Measurements from ENCODE around the gene BOLA2B.
"Not testable (repeated sequence)": the region's sequence is repeated elsewhere in the genome, so short reads cannot be mapped to it uniquely, and the experiment has no call there.

BOLA2B gene

GRCh38 chr16:30193615-30194014 lies at the start of gene BOLA2B, which contains the start of gene SLX1A:
Gene BOLA2B (minus strand): TSS chr16:30193666. CDS start chr16:30193595, 71 bp downstream.
Gene SLX1A (plus strand): TSS chr16:30193875. CDS start chr16:30194085, 210 bp downstream.
- not testable (repeated sequence) for DNase-seq

DNA sequence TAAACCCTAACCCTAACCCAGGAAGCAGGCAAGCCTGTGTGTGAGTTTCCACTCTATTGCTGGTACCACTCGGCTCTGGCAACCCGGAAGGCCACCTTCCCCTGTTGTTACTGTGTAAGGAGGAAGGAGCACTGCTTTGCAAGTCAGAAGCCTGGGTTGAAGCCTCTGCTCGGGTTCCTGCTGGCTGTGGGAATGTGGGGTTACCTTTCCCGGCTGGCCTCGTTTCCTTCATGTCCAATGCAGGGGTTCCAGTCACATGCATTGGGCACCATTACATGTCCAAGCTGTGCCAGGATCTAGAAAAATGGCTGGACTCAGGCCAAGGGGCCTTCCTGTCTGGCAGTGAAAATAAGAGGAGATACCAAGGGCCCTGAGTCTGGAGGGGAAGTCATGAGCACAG lies 23.6 kb upstream of the BOLA2B start:
- DNase-seq, result not testable (repeated sequence)

DNA sequence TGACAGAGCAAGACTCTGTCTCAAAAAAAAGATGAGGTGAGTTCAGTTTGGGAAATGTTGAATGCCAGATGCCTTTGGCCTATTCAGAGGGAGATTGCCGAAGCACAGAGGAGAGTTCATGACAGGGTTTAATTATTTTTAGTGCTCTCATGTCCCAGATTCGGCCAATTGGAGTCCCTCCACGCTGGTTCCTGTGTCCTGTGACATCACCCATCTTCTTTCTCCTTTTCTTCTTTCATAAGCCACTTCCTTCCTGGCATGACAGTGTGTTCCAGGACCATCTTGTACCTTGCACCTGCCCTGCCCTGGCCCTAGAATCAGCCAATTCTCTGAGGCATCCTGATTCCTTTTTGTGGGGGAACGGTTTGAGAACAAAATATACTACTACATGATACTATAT lies 17.9 kb upstream of the BOLA2B start:
- DNase-seq, result not testable (repeated sequence)

- not testable (repeated sequence) for DNase-seq
These were observed 15.6 kb upstream of the BOLA2B start for GRCh38 chr16:30209032-30209431.

DNA sequence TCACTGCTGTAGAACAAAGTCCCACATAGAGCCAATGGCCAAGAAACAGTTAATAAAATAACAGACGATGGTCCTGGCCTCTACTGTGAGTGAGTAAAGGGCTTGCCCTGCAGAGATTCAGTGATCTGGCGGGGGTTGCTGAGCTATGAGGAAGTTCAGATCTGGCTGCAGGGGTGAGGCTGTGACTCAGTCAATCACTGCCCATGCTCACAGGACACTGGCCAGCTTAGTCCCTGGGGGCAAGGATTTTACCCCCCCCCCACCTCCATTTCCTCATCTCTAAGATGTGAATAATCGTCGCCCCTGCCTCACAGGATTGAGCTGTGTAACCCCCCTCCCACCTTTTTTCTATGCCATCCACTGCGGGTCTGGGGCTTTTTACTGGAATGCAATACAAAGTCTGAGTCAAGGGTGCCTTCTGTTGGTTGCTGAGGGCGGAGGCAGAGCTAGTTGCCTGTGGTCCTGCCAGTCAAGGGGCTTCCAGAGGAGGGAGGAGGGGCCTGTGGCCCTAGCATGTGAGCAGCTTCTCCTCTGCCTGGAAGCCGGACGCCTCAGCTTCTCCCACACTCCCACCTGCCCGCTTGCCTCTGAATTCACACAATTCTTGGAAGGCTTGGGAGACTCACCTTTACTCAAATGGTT lies 13.7 kb upstream of the BOLA2B start:
- not testable (repeated sequence) for DNase-seq

DNA sequence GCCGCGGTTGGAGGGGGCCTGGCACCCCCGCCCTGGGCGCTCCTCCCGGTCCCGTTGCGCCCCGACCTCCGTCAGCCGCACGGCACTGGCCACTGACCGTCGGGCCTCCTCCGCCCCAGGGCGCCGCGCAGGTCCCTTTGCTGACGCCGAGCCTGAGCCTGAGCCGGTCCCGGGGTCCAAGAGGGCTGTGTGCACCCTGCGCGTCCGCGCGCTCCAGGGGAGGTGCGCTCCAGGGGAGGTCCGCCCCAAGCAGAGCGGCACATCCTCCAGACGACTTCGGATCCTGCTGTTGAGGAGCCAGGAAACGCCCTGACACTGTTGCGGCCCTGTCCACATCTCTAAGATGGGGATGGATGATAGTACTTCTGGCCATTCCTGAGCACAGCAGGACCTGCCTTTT lies 12.8 kb upstream of the BOLA2B start:
- DNase-seq, result not testable (repeated sequence)

- DNase-seq, result not testable (repeated sequence)
These were observed 12.2 kb upstream of the BOLA2B start for GRCh38 chr16:30205541-30206236.

DNA sequence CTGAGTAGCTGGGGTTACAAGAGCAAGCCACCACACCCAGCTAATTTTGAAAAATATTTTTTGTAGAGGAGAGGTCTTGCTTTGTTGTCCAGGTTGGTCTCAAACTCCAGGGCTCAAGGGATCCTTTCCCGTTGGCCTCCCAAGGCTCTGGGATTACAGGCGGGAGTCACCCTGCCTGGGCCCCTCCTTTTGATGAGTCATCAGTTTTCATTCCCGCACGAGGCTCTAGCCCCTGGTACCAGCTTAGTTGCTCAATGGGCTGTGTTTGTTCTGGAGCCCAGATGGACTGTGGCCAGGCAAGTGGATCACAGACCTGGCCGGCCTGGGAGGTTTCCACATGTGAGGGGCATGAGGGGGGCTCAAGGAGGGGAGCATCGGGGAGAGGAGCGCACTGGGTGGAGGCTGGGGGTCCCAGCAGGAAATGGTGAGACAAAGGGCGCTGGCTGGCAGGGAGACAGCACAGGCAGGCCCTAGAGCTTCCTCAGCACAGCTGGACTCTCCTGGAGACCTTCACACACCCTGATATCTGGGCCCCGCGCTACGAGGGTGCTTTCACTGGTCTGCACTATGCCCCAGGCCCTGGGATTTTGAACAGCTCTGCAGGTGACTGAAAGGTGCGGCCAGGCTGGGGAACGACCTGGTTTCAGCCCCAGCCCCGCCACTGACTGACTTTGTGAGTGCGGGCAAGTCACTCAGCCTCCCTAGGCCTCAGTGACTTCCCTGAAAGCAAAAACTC lies 6.3 kb upstream of the BOLA2B start:
- not testable (repeated sequence) for DNase-seq

GRCh38 chr16:30199049-30199448 lies 5.6 kb upstream of the BOLA2B start, which contains the start of gene SULT1A3:
Gene SULT1A3 (plus strand): TSS chr16:30199255. CDS start chr16:30200729, 1,474 bp downstream.
- not testable (repeated sequence) for DNase-seq

- not testable (repeated sequence) for DNase-seq
These were observed 3.5 kb upstream of the BOLA2B start for GRCh38 chr16:30197001-30197400.

- DNase-seq, result not testable (repeated sequence)
These were observed 883 bp upstream of the BOLA2B start for GRCh38 chr16:30194172-30194925.

- DNase-seq, result not testable (repeated sequence)
These were observed 368 bp downstream of the BOLA2B start for GRCh38 chr16:30193098-30193497.

GRCh38 chr16:30191158-30191557 lies 2.3 kb downstream of the BOLA2B start:
- not testable (repeated sequence) for DNase-seq

- DNase-seq, result no peak
These were observed 5.4 kb downstream of the BOLA2B start for GRCh38 chr16:30187971-30188561.

DNA sequence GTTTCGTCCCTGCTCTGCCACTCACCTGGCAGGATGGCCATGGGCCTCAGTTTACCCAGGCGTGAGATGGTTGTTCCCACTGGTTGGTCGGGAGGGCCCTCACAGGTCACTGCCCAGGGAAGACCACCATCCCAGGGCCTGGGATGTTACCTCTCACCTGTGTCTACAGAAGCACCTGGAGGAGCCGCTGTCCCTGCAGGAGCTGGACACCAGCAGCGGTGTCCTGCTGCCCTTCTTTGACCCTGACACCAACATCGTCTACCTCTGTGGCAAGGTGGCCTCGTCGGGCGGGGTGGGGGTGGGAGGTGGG lies 6.0 kb downstream of the BOLA2B start:
- no peak for DNase-seq

GRCh38 chr16:30186782-30187555 lies 6.5 kb downstream of the BOLA2B start:
- no peak for DNase-seq

- DNase-seq, result no peak
These were observed 7.1 kb downstream of the BOLA2B start for GRCh38 chr16:30186444-30186781.

- DNase-seq, result no peak
These were observed 7.6 kb downstream of the BOLA2B start for GRCh38 chr16:30185683-30186421.

GRCh38 chr16:30184891-30185682 lies 8.4 kb downstream of the BOLA2B start:
- DNase-seq, result no peak

Data from DMS79 (cell line).